Measurements from ENCODE around the gene SCYGR3.
A peak's percentile ranks its signal among the peaks of the same experiment; 100 is the strongest.
"Not testable (repeated sequence)": the region's sequence is repeated elsewhere in the genome, so short reads cannot be mapped to it uniquely, and the experiment has no call there.

The SCYGR3 gene

GRCh38 chr2:227612546-227613271 is 1.9 kb downstream of the SCYGR3 start:
- DNase-seq: no peak

DNA sequence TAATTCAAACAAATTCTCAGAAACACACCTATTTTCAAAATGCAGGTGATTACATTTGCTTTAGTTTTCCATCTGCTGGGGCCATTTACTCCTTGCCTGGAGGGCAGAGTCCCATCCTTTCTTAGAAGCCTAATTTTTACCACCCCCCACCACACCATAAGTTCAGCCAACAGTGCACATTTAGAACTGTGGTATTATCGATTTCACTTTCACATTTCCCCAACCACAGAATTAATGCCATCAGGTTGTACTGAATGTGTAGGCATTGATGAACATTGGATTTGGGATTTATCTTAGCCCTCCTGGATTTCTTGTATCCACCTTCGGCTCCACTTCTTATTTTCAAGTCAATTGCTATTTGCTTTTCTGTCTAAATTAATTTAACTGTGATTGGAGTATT is 4.5 kb downstream of the SCYGR3 start:
- no peak for DNase-seq

DNA sequence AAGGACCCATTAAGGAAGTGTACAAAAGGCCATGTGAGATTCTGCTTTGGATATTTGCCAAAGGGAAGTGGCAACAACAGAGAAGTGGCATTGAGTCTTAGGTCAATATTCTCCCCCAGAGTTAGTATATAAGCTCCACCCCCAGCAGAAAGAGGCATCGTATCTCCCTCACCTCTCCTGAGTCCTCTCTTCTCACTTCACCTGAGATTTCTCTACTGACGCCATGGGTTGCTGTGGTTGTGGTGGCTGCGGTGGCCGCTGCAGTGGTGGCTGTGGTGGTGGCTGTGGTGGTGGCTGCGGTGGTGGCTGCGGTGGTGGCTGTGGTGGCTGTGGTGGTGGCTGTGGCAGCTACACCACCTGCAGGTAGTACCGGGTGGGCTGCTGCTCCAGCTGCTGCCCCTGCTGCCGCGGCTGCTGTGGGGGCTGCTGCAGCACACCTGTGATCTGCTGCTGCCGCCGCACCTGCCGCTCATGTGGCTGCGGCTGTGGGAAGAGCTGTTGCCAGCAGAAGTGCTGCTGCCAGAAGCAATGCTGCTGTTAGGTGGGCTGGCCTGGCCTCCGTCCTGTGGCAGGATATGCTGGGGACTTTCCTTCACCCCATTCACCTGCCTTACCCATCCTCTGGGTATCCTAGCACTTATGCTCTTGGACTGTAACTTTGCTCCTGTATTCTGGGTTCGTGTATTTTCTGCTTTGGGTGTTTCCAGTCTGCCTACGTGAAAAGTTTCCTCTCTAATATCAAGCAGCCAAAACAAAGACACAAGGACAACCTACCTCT is 5.9 kb downstream of the SCYGR3 start:
- DNase-seq: peak; percentile 11 to 43

DNA sequence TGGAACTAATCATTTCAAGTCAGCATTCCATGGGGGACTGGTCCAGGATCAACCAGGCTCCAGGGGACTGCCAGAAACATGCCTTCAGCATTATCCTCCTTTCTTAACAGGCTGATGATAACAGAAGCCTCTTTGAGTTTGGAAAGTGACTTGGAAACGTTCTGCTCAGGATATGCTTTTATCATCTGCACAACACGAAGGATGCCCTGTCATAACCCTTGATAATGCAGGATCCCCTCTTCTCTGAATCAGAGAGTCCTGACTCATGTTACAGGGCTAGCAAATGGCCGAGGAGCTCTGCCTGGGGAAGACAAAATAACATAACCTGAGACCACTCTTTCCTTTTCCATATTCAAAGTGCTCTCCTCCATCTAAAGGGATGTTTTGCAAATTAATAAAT is 6.7 kb downstream of the SCYGR3 start:
- no peak for DNase-seq

DNA sequence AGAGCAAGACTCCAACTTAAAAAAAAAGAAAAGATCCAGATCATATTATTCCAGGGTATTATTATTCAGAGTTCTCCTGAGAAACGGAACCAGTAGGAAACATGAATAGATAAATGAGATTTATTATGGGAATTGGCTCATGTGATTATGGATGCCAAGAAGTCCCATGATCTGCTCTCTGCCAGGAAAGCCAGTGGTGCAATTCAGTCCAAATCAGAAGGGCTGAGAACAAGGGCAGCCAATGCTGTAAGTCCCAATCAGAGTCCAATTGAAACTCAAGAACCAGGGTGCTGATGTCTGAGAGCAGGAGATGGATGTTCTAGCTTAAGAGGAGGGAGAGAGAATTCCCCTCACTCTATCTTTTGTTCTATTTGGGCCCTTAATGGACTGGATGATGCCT is 8.2 kb downstream of the SCYGR3 start:
- DNase-seq: no peak

DNA sequence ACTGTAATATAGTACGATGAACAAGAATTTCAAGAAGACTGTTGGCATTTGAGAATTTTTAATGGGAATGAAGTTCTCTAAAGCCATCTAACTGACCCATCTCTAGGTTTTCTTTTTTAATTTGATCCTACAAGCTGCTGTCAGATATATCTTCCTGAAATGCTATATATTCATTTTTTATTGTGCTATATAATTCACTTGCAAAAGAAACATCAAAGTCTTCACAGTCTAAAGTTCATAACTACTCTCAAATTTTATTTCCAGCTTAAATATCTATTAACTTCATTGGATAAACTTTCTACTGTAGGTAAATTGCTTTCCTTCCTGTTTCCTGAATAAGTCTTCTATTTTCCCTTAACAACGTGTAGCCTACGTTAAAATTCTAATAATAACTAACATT is 12.3 kb downstream of the SCYGR3 start:
- DNase-seq: no peak

GRCh38 chr2:227598835-227599503 is 15.7 kb downstream of the SCYGR3 start, which contains the start of gene SCYGR2:
Gene SCYGR2, plus strand, starts transcription at chr2:227598893. Its CDS starts 0 bp downstream, at chr2:227598893.
- not testable (repeated sequence) for DNase-seq

- DNase-seq: no peak
These were observed 16.6 kb downstream of the SCYGR3 start for GRCh38 chr2:227597998-227598397.

- no peak for DNase-seq
These were observed 17.6 kb downstream of the SCYGR3 start for GRCh38 chr2:227597036-227597435.

- no peak for DNase-seq
These were observed 18.8 kb downstream of the SCYGR3 start for GRCh38 chr2:227595797-227596196.

- no peak for DNase-seq
These were observed 21.8 kb downstream of the SCYGR3 start for GRCh38 chr2:227592694-227593387.

- DNase-seq: no peak
These were observed 32.3 kb downstream of the SCYGR3 start for GRCh38 chr2:227582369-227582768.

GRCh38 chr2:227579791-227580190 is 34.8 kb downstream of the SCYGR3 start:
- DNase-seq: no peak

DNA sequence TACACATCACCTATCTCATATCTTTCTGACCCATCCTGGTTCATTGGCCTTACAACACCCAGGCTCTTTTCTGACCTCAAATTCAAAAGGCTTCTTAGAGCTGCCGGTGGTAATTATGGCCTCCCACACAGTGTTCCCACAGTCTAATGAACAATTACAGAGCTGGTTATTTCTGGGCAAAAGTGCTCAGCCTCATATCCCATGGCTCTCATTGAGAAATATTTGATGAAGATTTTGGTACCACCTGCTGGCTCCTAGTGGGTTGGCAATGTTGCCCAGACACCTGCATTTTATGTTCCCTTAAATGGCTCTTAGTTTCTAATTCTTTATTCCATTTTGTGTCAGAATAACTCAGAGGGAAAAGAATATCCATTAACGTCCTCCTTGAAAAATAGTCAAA is 36.0 kb downstream of the SCYGR3 start:
- DNase-seq: no peak

GRCh38 chr2:227577555-227577954 is 37.1 kb downstream of the SCYGR3 start:
- DNase-seq: no peak

DNA sequence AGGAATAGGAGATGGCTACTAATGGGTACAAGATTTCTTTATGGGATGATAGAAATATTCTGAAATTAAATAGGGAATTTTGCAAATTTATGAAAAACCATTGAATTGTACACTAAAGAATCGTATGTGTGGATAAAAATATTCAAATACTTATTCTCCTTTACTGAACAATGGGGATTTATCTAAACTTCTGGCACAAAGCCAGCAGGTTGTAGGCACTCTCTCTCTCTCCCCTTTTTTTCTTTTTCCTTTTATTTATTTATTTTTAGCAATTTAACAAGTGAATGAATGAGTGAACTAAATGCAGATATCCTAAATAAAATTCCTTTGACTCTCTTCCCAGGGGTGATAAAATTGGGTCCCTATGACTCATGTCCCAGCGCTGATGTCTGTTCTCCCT is 37.8 kb downstream of the SCYGR3 start:
- DNase-seq: no peak

DNA sequence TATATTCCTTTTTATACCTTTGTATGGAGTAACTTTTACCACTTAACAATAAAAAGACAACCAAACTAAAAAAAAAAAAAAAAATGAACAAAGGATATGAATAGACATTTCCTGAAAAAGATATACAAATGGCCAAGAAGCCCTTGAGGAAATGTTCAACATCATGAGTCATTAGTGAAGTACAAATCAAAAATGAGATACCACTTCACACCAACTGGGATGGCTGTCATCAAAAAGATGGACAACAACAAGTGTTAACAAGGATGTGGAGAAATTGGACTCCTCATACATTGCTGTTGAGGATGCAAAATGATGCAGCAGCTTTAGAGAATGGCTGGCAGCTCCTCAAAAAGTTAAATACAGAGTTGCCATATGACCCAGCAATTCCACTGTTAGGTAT is 38.5 kb downstream of the SCYGR3 start:
- DNase-seq: no peak

- DNase-seq: no peak
These were observed 44.0 kb downstream of the SCYGR3 start for GRCh38 chr2:227570615-227571014.

DNA sequence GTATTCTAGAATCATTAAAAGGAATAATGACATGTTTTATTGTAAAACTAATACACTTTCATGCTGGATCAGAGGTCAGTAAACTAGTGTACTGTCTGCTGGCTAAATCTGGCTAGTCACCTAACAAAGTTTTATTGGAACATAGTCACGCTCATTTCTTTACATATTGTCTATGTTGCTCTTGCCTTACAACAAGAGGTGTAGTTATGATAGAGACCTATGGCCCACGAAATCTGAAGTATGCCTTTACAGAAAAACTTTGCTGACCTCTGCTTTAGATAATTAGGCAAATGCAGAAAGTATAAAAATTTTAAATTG is 45.8 kb downstream of the SCYGR3 start:
- DNase-seq: no peak

GRCh38 chr2:227566012-227566411 is 48.6 kb downstream of the SCYGR3 start:
- no peak for DNase-seq

- DNase-seq: no peak
These were observed 49.6 kb downstream of the SCYGR3 start for GRCh38 chr2:227565080-227565479.
